Measurements from ENCODE around the gene ERFL. TPM values are rescaled to one million over a fixed set of nuclear protein-coding genes. Genes with fewer than 3 reads are reported as not detected.

Gene ERFL
- total RNA-seq, 1 experiment from 2014 or later = 0.79 TPM

DNA sequence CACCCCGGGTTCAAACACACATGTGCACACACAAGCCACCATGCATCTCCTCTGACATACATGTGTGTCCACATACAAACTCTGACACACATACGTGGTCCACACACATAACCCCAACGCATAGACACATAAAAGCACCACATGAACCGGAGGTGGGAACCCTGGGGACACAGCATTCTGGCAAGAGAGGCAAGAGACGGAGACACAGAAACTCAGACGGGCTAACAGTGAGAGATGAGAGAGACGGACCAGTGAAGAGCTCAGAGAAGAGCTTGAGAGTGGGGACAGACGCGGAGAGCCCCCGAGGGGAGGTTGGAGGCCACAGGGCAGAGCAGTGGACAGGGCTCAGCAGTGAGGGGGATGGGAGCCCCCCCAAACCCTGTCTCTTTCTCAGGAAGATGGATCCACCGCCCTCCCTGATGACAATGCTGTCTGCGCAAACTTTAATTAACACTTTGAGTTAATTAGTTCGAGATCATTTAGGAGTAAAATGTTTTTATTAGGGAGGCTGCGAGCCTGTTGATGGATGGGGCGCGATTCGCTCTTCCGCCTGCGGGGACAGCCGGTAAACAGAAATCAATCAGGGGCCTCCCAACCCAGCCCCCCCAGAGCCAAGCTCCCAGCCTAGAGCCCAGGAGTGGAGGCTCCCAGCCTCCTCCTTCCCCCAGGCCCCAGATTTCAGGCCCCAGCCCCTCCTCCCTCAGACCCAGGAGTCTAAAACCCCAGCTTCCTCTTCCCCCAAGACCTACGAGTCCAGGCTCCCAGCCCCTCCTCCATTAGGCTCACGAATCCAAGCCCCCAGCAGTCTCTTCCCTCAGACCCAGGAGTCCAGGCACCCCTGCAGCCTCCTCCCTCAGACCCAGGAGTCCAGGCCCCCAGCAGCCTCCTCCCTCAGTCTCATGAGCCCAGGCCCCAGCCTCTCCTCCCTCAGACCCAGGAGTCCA is 9.5 kb upstream of the ERFL start:
- CTCF ChIA-PET = interaction anchor here (0.7 to 1.2 kb wide), 2 partner anchors 14 to 50 kb away, joined by 3 to 4 read pairs; no protein-coding TSS in a partner anchor
- Histone ChIP-seq H3K4me1 (ENCODE audit: control insufficient read depth in 1 of 2, insufficient read depth in 2 of 2, low read length in 2 of 2) (peaks cover 0 to 10% of the 10 kb centered on the region in 2 experiments; a peak in 2 of 4 replicates), H3K27ac (ENCODE audit: low read depth, low read length) (no peak overlapping the region), H3K36me3 (ENCODE audit: control insufficient read depth in 1 of 2, insufficient read depth in 2 of 2, low read length in 2 of 2) (no peaks in the 10 kb centered on the region), H3K9me3 (ENCODE audit: control insufficient read depth in 1 of 2, insufficient read depth in 1 of 2, low read depth in 1 of 2, low read length in 2 of 2) (no peaks in the 10 kb centered on the region), H4K20me1 (ENCODE audit: insufficient read depth) (no peaks in the 10 kb centered on the region), H3K79me2 (ENCODE audit: insufficient read depth, low read length) (no peaks in the 10 kb centered on the region), H3K4me2 (ENCODE audit: low read length) (no peak overlapping the region), H3K9ac (ENCODE audit: low read length) (no peak overlapping the region), H3K27me3 (ENCODE audit: insufficient read depth, low read length) (no peaks in the 10 kb centered on the region; the same call in 1 of the 2 replicates), H3K4me3 (replicated peaks in 1 of 2; ENCODE audit: low read depth in 1 of 2, low read length in 2 of 2) (no peak overlapping the region), H3K9me2 (ENCODE audit: insufficient read depth) (no peaks in the 10 kb centered on the region), H2AFZ (ENCODE audit: low read depth, low read length, poor library complexity, severe bottlenecking) (no peak overlapping the region)
- no peak for DNase-seq (ENCODE audit: low read depth, low spot score)
- TF ChIP-seq, protein P1, sequence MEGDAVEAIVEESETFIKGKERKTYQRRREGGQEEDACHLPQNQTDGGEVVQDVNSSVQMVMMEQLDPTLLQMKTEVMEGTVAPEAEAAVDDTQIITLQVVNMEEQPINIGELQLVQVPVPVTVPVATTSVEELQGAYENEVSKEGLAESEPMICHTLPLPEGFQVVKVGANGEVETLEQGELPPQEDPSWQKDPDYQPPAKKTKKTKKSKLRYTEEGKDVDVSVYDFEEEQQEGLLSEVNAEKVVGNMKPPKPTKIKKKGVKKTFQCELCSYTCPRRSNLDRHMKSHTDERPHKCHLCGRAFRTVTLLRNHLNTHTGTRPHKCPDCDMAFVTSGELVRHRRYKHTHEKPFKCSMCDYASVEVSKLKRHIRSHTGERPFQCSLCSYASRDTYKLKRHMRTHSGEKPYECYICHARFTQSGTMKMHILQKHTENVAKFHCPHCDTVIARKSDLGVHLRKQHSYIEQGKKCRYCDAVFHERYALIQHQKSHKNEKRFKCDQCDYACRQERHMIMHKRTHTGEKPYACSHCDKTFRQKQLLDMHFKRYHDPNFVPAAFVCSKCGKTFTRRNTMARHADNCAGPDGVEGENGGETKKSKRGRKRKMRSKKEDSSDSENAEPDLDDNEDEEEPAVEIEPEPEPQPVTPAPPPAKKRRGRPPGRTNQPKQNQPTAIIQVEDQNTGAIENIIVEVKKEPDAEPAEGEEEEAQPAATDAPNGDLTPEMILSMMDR (IDR thresholded peaks at IDR 0.05 in 2 of 3, conservative IDR thresholded peaks at IDR 0.05 in 1 of 3; ENCODE audit: borderline replicate concordance in 1 of 3, insufficient read depth in 1 of 3, low read depth in 2 of 3, low read length in 2 of 3) = peak in 2 of 3 experiments; percentile 25 to 43; a peak in 3 of 6 replicates
- TF ChIP-seq ATF3 (IDR thresholded peaks at IDR 0.05) (no peak), FOSL1 (IDR thresholded peaks at IDR 0.05; ENCODE audit: low read depth) (no peak), EGR1 (IDR thresholded peaks at IDR 0.05; ENCODE audit: low read depth) (no peak), EZH2 (IDR thresholded peaks at IDR 0.05) (no peak)
- no peak; the same call in 1 of the 2 replicates for ATAC-seq
- POLR2A ChIA-PET = no interaction called here
- intact Hi-C loops (cut with micrococcal nuclease) = no loop called here
- BruUV-seq (replicated peaks) = no TSS peak
- RAD21 ChIA-PET (ENCODE audit: low non-redundant PET in 1 of 2, low total read pairs in 2 of 2, uncharacterized antibody in 2 of 2, unreplicated experiment in 2 of 2) = no interaction called here

All from HCT116 (cell line).